HUDEP-2 (cell line): ENCODE data around the gene SEL1L3.
"Not testable (repeated sequence)": the region's sequence is repeated elsewhere in the genome, so short reads cannot be mapped to it uniquely, and the experiment has no call there.

Experiments used
- DNase-seq, 76 experiments: peaks; one replicate each; lab custom pipeline; 2025; ENCODE audit not compliant: unreplicated experiment in 76 of 76; lab: John Stamatoyannopoulos, UW

SEL1L3 gene

GRCh38 chr4:25879991-25880651, 17.3 kb upstream of the SEL1L3 start:
- DNase-seq = no peak

- DNase-seq = no peak
These were observed 16.8 kb upstream of the SEL1L3 start for GRCh38 chr4:25879587-25879986.

DNA sequence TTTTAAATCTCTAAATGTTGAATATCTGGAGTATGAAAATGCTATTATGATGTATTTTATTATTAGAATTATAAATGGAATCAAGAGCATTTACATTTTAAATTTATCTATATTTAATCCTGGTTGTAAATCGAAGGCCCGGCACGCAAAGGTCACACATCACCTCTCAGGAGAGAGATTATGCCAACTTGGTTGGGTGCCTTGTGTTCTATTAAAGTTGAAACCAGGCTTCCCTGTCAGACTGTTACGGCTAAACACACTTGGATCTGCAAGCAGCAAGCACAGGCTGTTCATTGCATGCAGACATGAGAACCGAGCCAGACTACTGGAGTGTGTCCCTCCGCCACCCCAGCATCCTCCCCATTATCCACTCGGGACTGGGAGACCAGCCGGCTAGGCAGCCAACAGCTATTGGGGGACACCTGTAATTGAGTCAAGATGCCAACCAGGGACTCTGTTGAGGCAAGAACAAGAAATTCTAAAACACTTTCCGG, 16.4 kb upstream of the SEL1L3 start:
- DNase-seq = no peak

- DNase-seq = no peak
These were observed 15.9 kb upstream of the SEL1L3 start for GRCh38 chr4:25878676-25879075.

GRCh38 chr4:25875281-25875745, 12.5 kb upstream of the SEL1L3 start:
- DNase-seq = no peak

DNA sequence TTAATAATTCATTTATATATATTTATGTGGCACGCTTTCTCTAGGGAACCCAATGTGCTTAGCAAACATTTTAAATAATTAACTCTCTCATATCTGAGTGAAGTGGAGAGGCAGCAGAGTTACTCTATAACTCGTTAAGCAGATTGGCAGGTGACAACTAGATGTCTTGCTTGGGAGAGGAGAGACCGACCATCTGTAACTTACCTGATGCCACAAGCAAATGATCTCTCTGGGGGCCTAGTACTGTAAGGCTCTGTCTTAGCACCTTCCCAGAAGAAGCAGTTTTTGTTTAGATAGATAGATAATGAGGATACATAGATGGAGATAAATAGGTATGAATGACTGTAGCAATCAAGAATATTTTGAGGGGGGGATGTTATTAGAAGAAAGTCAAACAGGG, 11.9 kb upstream of the SEL1L3 start:
- no peak for DNase-seq

DNA sequence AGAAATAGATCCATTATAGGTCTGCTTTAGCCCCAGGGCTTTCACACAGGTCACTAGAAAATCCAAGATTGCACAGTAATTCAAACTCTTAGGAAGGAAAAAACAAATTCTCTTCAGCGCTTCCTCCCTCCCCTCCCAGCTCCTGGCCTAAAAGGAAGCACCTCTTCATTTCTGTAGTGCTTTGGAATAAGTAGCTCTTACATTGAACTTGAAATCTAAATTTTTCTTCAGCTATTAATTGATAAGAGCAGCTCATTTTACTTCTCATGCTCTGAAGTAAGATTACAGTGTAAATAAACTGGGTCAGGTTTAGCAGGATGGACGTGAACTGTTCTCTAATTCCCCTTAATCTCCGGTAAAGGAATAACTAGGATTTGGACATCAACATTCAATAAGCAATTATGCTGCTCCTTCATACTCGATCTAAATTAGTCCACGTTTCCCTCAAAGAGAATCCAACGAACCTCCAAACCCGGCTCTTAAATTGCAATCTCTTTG, 10.9 kb upstream of the SEL1L3 start:
- no peak for DNase-seq

DNA sequence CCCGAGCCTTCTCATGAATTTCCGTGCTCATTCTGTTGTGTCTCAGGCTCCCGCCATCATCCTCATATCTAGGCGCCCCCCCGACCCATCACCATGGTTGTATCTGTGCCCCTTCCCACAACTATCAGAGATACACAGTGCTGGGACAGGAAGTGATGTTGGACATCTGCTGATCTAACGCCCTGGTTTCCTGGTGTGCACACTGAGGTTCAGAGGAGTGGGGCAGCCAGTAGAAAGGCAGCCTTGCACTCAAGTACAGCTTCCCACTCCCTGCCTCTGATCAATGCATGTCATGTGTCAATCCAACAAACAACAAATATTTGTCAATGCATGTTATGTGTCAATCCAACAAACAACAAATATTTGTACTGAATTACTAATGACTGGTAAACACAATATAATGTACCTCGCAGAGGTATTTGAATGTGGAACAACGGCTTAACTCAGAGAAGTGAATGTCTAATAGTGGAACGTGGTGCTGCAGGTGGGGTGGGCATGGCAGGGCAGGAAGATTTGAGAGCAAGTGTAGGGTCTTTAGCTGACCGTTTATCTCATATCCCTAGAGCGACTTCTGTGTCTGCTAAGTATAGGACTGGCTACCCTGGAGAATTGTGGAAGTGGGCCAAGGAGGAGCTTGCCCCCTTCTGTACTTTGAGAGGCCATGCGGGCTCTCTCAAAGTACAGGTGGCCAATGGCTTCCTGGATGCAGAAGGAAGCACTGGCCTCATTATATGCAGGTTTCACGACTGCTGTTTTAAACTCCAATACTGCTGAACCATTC, 10.3 kb upstream of the SEL1L3 start:
- DNase-seq = no peak

DNA sequence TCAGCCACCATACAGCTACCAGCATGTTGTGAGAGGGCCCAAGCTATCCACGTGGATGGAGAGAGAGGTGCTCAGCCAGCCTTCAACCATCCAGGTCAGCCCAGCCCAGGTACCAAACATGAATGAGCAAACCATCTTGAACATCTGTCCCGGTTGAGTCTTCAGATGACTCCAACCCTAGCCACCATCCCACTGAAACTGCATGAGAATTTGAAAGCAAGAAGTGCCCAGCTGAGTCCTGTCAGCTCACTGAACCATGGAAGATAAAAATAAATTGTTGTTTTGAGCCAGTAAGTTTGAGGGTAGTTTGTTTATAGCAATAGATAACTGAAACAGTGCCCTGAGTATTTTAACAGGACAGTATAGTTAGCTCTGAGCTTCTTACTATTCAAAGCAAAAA, 7.3 kb upstream of the SEL1L3 start:
- no peak for DNase-seq

GRCh38 chr4:25867781-25868294, 5.0 kb upstream of the SEL1L3 start:
- no peak for DNase-seq

GRCh38 chr4:25866401-25866800, 3.6 kb upstream of the SEL1L3 start:
- not testable (repeated sequence) for DNase-seq

- peak in 41 of 76 experiments; percentile 1 to 79 (median 25) for DNase-seq
These were observed 2.8 kb upstream of the SEL1L3 start for GRCh38 chr4:25865586-25865985.

DNA sequence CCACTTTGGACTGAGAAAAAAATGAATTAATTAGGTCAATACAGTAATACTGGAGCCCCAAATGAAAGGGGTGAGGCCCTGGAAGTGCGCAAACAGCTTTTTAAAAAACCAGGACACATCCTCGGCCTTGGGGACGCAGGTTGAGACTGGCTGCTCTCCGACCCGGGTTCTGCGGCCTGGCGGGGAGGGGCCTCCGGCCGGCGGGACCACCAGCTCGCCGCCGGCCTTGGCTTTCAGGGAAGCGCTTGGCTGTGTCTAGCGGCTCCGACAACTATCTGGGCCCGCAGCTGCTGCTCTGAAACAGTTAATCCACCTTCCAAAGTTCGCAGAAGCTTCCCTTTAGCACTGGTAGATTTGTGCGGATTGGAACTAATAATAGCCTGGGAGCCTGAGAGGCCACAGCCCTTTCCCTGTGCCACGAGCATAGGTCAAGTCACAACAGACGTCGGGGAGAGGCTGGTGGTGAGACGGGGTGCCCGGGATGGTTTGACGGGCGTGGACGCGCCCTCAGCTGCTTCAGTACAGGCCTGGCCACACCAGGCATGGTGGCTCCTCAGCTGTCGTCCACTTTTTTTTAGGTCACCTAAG, 1.1 kb upstream of the SEL1L3 start:
- DNase-seq = no peak

GRCh38 chr4:25863347-25863784, 578 bp upstream of the SEL1L3 start:
- DNase-seq = no peak

- DNase-seq = peak in 23 of 76 experiments; percentile 1 to 52 (median 10)
These were observed 807 bp downstream of the SEL1L3 start for GRCh38 chr4:25861951-25862410.

GRCh38 chr4:25861280-25861950, 1.4 kb downstream of the SEL1L3 start:
- DNase-seq = peak in 18 of 76 experiments; percentile 1 to 66 (median 20)

GRCh38 chr4:25860586-25861279, 2.1 kb downstream of the SEL1L3 start:
- DNase-seq = no peak

DNA sequence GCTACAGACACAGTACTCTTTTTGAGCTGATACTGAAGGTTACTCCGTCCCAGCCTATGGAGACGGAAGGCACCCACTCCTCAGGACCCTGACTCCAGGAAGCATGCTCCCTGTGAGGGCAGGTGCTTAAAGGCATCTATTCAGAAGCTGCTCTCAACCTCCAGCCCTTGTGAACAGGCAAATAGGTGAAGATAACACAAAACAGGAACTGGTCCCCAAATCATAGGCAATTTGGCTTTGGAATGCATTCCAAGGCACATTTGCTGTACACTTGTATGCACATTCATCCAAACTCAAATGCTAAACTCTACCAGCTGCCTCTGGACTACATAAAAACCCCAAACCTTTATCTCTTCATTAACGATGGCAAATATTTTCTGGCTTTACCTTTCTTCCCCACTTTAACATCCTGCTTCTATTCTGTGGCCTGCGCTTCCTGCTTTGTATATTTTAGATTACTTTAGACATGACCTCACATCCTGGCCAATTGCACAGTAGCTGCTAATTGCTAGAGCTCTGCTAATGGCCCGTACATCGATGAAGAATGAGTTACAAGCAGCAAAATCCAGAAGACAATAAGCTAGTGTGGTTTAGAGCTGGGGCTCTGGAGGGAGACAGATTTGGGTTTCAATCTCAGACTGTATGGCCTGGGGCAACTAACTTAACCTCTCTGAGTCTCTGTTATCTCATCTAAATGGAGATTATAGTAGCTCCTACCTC, 3.2 kb downstream of the SEL1L3 start:
- DNase-seq = no peak

- DNase-seq = no peak
These were observed 4.9 kb downstream of the SEL1L3 start for GRCh38 chr4:25857851-25858400.
